Activated naive CD4-positive, alpha-beta T cell treated with anti-CD3 and anti-CD28 coated beads for 36 hours (primary cell): ENCODE results near the gene GPR37. TPM values are rescaled to one million over a fixed set of nuclear protein-coding genes. Genes with fewer than 3 reads are reported as not detected.

Source experiments
- CTCF ChIA-PET: fragments of 350-600 bp; sonication (Branson Sonifier 250); formaldehyde crosslinking; loops from one replicate; lab custom pipeline; 2021; ENCODE audit warnings: antibody characterized with exemption; lab: Charles Lee
- DNase-seq: peaks from one replicate; pipeline ENCODE4 v3.0.0-alpha.2; 2020
- H3K27ac Mint-ChIP-seq: one replicate; pipeline ENCODE4 v1.8.0; 2021; ENCODE audit warnings: mild to moderate bottlenecking, mixed read lengths
- H3K27me3 Mint-ChIP-seq: one replicate; pipeline ENCODE4 v1.8.0; 2021; ENCODE audit warnings: low read depth, mixed read lengths
- H3K36me3 Mint-ChIP-seq: one replicate; pipeline ENCODE4 v1.8.0; 2021; ENCODE audit warnings: low read depth, mixed read lengths
- H3K4me1 Mint-ChIP-seq: one replicate; pipeline ENCODE4 v1.8.0; 2021; ENCODE audit warnings: low read depth, mixed read lengths
- H3K4me3 Mint-ChIP-seq: one replicate; pipeline ENCODE4 v1.8.0; 2021; ENCODE audit warnings: mild to moderate bottlenecking, moderate library complexity, mixed read lengths
- H3K9me3 Mint-ChIP-seq: one replicate; pipeline ENCODE4 v1.8.0; 2021; ENCODE audit warnings: mixed read lengths
- intact Hi-C: fragments of 100-400 bp; cut with micrococcal nuclease; formaldehyde crosslinking; loops from one replicate; pipeline ENCODE4 v1.15.1; 2023
- total RNA-seq, 2 experiments: library from RNA; stranded (reverse); gene quantifications; one replicate each; pipeline ENCODE4 v1.2.3, GENCODE V29; 2021

Gene GPR37
- total RNA-seq, 2 experiments from 2014 or later: not detected

GRCh38 chr7:124776153-124776552 lies 10.6 kb upstream of the GPR37 start:
- DNase-seq: no peak
- peaks cover 29% of the 10 kb centered on the region for H3K27me3 Mint-ChIP-seq

GRCh38 chr7:124775422-124775821 lies 9.8 kb upstream of the GPR37 start:
- Mint-ChIP-seq H3K27ac (no peak overlapping the region), H3K4me3 (no peak overlapping the region), H3K27me3 (peaks cover 29% of the 10 kb centered on the region), H3K36me3 (no peaks in the 10 kb centered on the region), H3K9me3 (no peaks in the 10 kb centered on the region), H3K4me1 (no peaks in the 10 kb centered on the region)
- CTCF ChIA-PET: no interaction called here
- intact Hi-C loops: no loop called here
- DNase-seq: no peak

More at GRCh38 chr7:124776153-124776552, 10.6 kb upstream of the GPR37 start:
- intact Hi-C loops: no loop called here
- Mint-ChIP-seq H3K4me3 (no peak overlapping the region), H3K4me1 (no peaks in the 10 kb centered on the region), H3K9me3 (no peaks in the 10 kb centered on the region), H3K27ac (no peak overlapping the region), H3K36me3 (no peaks in the 10 kb centered on the region)
- CTCF ChIA-PET: no interaction called here

GRCh38 chr7:124773938-124774337 lies 8.3 kb upstream of the GPR37 start:
- intact Hi-C loops: no loop called here
- Mint-ChIP-seq H3K27me3 (peaks cover 27% of the 10 kb centered on the region), H3K9me3 (no peaks in the 10 kb centered on the region), H3K4me3 (no peak overlapping the region), H3K27ac (no peak overlapping the region), H3K4me1 (no peaks in the 10 kb centered on the region), H3K36me3 (no peaks in the 10 kb centered on the region)
- no peak for DNase-seq
- CTCF ChIA-PET: no interaction called here

GRCh38 chr7:124773339-124773738 lies 7.7 kb upstream of the GPR37 start:
- peaks cover 29% of the 10 kb centered on the region for H3K27me3 Mint-ChIP-seq
- no peak overlapping the region for H3K27ac Mint-ChIP-seq
- no peaks in the 10 kb centered on the region for H3K4me1 Mint-ChIP-seq
- no peaks in the 10 kb centered on the region for H3K36me3 Mint-ChIP-seq
- intact Hi-C loops: no loop called here
- DNase-seq: no peak
- CTCF ChIA-PET: no interaction called here
- H3K9me3 Mint-ChIP-seq: no peaks in the 10 kb centered on the region
- H3K4me3 Mint-ChIP-seq: no peak overlapping the region

- no peak overlapping the region for H3K4me3 Mint-ChIP-seq
- DNase-seq: no peak
- H3K36me3 Mint-ChIP-seq: no peaks in the 10 kb centered on the region
- intact Hi-C loops: loop anchor here (5.0 kb wide), 1 partner anchor 982 kb away; no protein-coding TSS in a partner anchor
- H3K4me1 Mint-ChIP-seq: peaks cover 8% of the 10 kb centered on the region
- H3K27me3 Mint-ChIP-seq: peaks cover 48% of the 10 kb centered on the region
- no peak overlapping the region for H3K27ac Mint-ChIP-seq
- no peaks in the 10 kb centered on the region for H3K9me3 Mint-ChIP-seq
- CTCF ChIA-PET: no interaction called here
These were observed 3.5 kb upstream of the GPR37 start for GRCh38 chr7:124769136-124769535.

GRCh38 chr7:124768525-124768924 lies 2.9 kb upstream of the GPR37 start:
- H3K4me1 Mint-ChIP-seq: peaks cover 13% of the 10 kb centered on the region
- no peak for DNase-seq
- H3K4me3 Mint-ChIP-seq: no peak overlapping the region
- H3K27ac Mint-ChIP-seq: no peak overlapping the region
- CTCF ChIA-PET: interaction anchor here (0.6 kb wide), 1 partner anchor 250 kb away, joined by 4 read pairs; no protein-coding TSS in a partner anchor
- intact Hi-C loops: loop anchor here (5.0 kb wide), 1 partner anchor 981 kb away; no protein-coding TSS in a partner anchor
- H3K36me3 Mint-ChIP-seq: no peaks in the 10 kb centered on the region
- no peaks in the 10 kb centered on the region for H3K9me3 Mint-ChIP-seq
- peaks cover 48% of the 10 kb centered on the region for H3K27me3 Mint-ChIP-seq

GRCh38 chr7:124764847-124765400 lies 668 bp downstream of the GPR37 start:
- DNase-seq: peak; percentile 23
- intact Hi-C loops: loop anchor here (5.0 kb wide), 1 partner anchor 978 kb away; no protein-coding TSS in a partner anchor
- CTCF ChIA-PET: interaction anchor here (0.5 kb wide), 1 partner anchor 73 kb away, joined by 4 read pairs; no protein-coding TSS in a partner anchor
- Mint-ChIP-seq H3K9me3 (no peaks in the 10 kb centered on the region), H3K4me3 (peak overlapping the region; percentile 72), H3K4me1 (peaks cover 15% of the 10 kb centered on the region), H3K27me3 (peaks cover 55% of the 10 kb centered on the region), H3K27ac (no peak overlapping the region), H3K36me3 (no peaks in the 10 kb centered on the region)

GRCh38 chr7:124764051-124764846 lies 1.3 kb downstream of the GPR37 start:
- Mint-ChIP-seq H3K4me3 (peak overlapping the region; percentile 72), H3K27ac (no peak overlapping the region), H3K27me3 (peaks cover 58% of the 10 kb centered on the region), H3K4me1 (peaks cover 15% of the 10 kb centered on the region), H3K9me3 (no peaks in the 10 kb centered on the region), H3K36me3 (no peaks in the 10 kb centered on the region)
- intact Hi-C loops: no loop called here
- CTCF ChIA-PET: no interaction called here
- DNase-seq: no peak

- H3K36me3 Mint-ChIP-seq: no peaks in the 10 kb centered on the region
- CTCF ChIA-PET: no interaction called here
- no peak overlapping the region for H3K4me3 Mint-ChIP-seq
- intact Hi-C loops: no loop called here
- DNase-seq: no peak
- peaks cover 53% of the 10 kb centered on the region for H3K27me3 Mint-ChIP-seq
- peaks cover 15% of the 10 kb centered on the region for H3K4me1 Mint-ChIP-seq
- no peak overlapping the region for H3K27ac Mint-ChIP-seq
- H3K9me3 Mint-ChIP-seq: no peaks in the 10 kb centered on the region
These were observed 2.9 kb downstream of the GPR37 start for GRCh38 chr7:124762611-124763143.

GRCh38 chr7:124761164-124761715 lies 4.4 kb downstream of the GPR37 start:
- Mint-ChIP-seq H3K4me3 (no peak overlapping the region), H3K36me3 (no peaks in the 10 kb centered on the region), H3K27me3 (peaks cover 48% of the 10 kb centered on the region), H3K9me3 (no peaks in the 10 kb centered on the region), H3K4me1 (peaks cover 15% of the 10 kb centered on the region), H3K27ac (no peak overlapping the region)
- DNase-seq: no peak
- intact Hi-C loops: no loop called here
- CTCF ChIA-PET: interaction anchor here (0.7 kb wide), 1 partner anchor 462 kb away, joined by 7 read pairs; no protein-coding TSS in a partner anchor

- Mint-ChIP-seq H3K4me1 (no peaks in the 10 kb centered on the region), H3K27ac (no peak overlapping the region), H3K9me3 (no peaks in the 10 kb centered on the region), H3K27me3 (peaks cover 31% of the 10 kb centered on the region), H3K4me3 (no peak overlapping the region), H3K36me3 (no peaks in the 10 kb centered on the region)
- DNase-seq: no peak
- CTCF ChIA-PET: no interaction called here
- intact Hi-C loops: no loop called here
These were observed 7.3 kb downstream of the GPR37 start for GRCh38 chr7:124758327-124758726.

- intact Hi-C loops: no loop called here
- no peaks in the 10 kb centered on the region for H3K36me3 Mint-ChIP-seq
- CTCF ChIA-PET: no interaction called here
- DNase-seq: no peak
- peaks cover 12% of the 10 kb centered on the region for H3K27me3 Mint-ChIP-seq
- H3K4me3 Mint-ChIP-seq: no peak overlapping the region
- H3K27ac Mint-ChIP-seq: no peak overlapping the region
- no peaks in the 10 kb centered on the region for H3K9me3 Mint-ChIP-seq
- no peaks in the 10 kb centered on the region for H3K4me1 Mint-ChIP-seq
These were observed 10.9 kb downstream of the GPR37 start for GRCh38 chr7:124754576-124755268.
